ENCODE measurements around the gene EZR. TPM values are rescaled to one million over a fixed set of nuclear protein-coding genes. Genes with fewer than 3 reads are reported as not detected.

The EZR gene
- polyA plus RNA-seq, 2 donors: 211 to 257 TPM

DNA sequence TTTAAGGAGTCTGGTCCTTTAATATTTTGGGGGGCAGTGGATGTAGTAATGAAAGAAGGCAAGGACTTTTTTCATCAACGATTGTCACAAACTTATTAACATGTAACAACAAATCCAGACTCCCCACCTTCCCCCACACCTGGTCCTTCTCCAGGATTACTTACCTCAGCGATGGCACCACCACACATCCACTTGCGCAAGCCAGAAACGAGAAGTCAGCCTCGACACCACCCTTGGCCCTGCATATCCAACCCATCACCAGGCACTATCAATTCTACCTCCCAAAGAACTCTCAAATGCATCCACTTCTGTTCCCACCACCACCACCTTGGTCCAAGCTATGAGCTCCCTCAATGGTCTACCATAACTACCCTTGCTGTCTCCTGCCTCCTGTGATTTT lies 6.6 kb downstream of the EZR start:
- Histone ChIP-seq H3K4me3 (ENCODE audit: low read depth in 1 of 2, low read length in 2 of 2) (no peak overlapping the region), H3K27ac (ENCODE audit: low read depth in 2 of 2, low read length in 1 of 2) (peak overlapping the region in 1 of 2 donors; percentile 78), H3K4me1 (ENCODE audit: control insufficient read depth in 2 of 2, insufficient read depth in 2 of 2, low read length in 1 of 2) (peaks cover 0 to 17% of the 10 kb centered on the region in 2 donors), H3K36me3 (ENCODE audit: control insufficient read depth in 2 of 2, insufficient read depth in 2 of 2, low read length in 1 of 2) (peaks cover 0 to 7% of the 10 kb centered on the region in 2 donors), H3K9me3 (ENCODE audit: control insufficient read depth in 2 of 2, insufficient read depth in 1 of 2, low read depth in 1 of 2, low read length in 1 of 2) (no peaks in the 10 kb centered on the region), H3K27me3 (ENCODE audit: control insufficient read depth in 1 of 2, insufficient read depth in 2 of 2, low read length in 2 of 2) (no peaks in the 10 kb centered on the region)
- 52 to 66% methylated on average over 5 of the region's 5 CpGs for WGBS, 2 donors

DNA sequence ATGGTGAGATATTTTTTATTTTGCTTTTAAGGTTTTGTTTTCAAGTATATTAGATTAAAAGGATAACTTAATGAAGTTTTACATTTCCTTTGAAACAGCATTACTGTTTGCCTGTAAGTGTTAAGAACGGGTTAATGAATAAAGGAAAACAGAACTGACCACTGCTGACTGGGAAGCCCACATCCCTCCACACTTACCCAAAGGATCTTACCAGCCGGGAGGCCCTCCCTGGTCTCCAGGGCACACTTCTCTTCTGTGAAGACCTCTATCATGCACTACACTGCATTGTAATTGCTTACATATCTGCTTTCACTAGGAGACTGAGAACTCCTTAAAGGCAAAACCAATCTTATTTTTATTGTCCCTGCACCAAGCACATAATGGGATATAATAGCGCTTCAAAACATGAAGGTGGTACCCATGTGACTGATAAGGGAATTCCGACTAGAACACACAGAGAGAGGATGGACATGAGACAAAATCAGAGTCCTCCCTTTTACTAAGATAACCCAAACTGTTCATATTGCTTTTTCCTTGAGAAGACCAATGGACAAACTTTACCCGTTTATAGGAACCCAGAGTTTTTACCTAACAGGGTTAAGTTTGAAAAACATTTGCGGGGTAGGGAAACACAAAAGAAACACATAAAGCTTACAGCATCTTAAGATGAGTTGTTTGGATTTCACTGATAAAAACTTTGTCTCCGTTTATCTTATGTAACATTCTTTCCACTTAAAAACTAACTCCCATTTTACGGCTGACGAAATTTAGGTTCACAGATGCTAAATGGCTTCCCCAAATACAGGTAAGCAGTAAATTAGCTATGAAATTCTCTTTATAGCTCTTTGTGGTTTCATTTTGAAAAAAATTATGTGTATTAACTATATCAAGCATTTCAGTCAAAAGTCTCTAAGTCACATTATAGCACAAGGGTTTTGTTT lies 8.7 kb downstream of the EZR start:
- H3K27ac ChIP-seq (ENCODE audit: low read depth in 2 of 2, low read length in 1 of 2): peak overlapping the region in 1 of 2 donors; percentile 66
- WGBS, 2 donors: 58 to 69% methylated on average over 9 of the region's 9 CpGs
- H3K4me1 ChIP-seq (ENCODE audit: control insufficient read depth in 2 of 2, insufficient read depth in 2 of 2, low read length in 1 of 2): peaks cover 2 to 17% of the 10 kb centered on the region in 2 donors

DNA sequence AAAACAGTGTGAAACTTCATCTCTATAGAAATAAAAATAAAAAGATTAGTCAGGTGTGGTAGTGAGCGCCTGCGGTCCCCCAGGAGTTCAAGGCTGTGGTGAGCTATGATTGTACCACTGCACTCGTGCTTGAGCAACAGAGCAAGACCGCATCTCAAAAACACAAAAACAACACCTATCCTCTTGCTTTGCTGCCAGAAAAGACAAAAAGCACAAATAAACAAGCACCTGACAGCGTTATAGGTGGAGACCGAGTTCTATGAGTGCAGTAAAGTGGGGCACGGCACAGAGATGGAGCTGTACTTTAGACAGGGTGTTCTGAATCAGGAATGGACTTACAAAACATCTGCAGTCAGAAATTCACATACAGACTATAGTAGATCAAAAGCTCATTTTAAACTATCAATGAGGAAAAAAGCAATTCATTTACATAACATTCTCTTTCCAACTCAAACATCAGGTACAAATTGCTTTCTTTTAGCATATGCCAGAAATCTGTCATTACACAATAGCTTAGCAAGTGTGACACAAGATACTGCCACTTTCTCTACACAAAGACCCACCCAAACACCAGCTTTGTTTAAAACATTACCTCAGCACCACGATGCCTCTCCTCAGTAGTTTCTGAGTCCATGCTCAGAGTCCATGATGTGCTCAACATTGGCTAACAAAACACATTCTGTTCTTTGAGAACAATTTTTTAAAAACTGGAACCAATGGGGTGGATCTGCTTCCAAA lies 10.1 kb downstream of the EZR start:
- peaks cover 2 to 14% of the 10 kb centered on the region in 2 donors for H3K4me1 ChIP-seq (ENCODE audit: control insufficient read depth in 2 of 2, insufficient read depth in 2 of 2, low read length in 1 of 2)

More for the DNA sequence above, 8.7 kb downstream of the EZR start:
- H3K36me3 ChIP-seq (ENCODE audit: control insufficient read depth in 2 of 2, insufficient read depth in 2 of 2, low read length in 1 of 2): peaks cover 0 to 7% of the 10 kb centered on the region in 2 donors
- no peak overlapping the region for H3K4me3 ChIP-seq (ENCODE audit: low read depth in 1 of 2, low read length in 2 of 2)
- H3K9me3 ChIP-seq (ENCODE audit: control insufficient read depth in 2 of 2, insufficient read depth in 1 of 2, low read depth in 1 of 2, low read length in 1 of 2): no peaks in the 10 kb centered on the region
- no peaks in the 10 kb centered on the region for H3K27me3 ChIP-seq (ENCODE audit: control insufficient read depth in 1 of 2, insufficient read depth in 2 of 2, low read length in 2 of 2)

DNA sequence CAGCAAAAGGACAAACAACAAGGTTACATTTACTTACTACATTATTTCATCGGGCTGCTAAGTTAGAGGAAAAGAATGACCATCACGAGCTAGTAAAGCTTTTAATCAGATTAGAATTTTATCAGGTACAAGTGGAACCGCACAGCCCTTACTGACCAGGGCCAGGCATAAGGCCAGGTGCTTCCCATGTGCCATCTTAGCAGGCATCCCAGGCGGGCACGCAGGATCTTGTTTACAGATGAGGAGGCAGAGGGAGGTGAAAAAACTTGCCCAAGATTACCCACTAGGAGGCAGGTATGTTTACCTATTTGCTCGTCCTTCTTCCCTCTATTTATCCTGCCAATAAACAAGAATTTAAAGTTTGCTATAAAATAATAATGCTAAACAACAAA lies 10.7 kb downstream of the EZR start:
- Histone ChIP-seq H3K36me3 (ENCODE audit: control insufficient read depth in 2 of 2, insufficient read depth in 2 of 2, low read length in 1 of 2) (no peaks in the 10 kb centered on the region), H3K27me3 (ENCODE audit: control insufficient read depth in 1 of 2, insufficient read depth in 2 of 2, low read length in 2 of 2) (no peaks in the 10 kb centered on the region), H3K4me3 (ENCODE audit: low read depth in 1 of 2, low read length in 2 of 2) (no peak overlapping the region), H3K9me3 (ENCODE audit: control insufficient read depth in 2 of 2, insufficient read depth in 1 of 2, low read depth in 1 of 2, low read length in 1 of 2) (no peaks in the 10 kb centered on the region), H3K27ac (ENCODE audit: low read depth in 2 of 2, low read length in 1 of 2) (peak overlapping the region; percentile 5 to 71), H3K4me1 (ENCODE audit: control insufficient read depth in 2 of 2, insufficient read depth in 2 of 2, low read length in 1 of 2) (peaks cover 2 to 13% of the 10 kb centered on the region in 2 donors)
- WGBS, 2 donors: 57 to 59% methylated on average over 6 of the region's 6 CpGs

More for the DNA sequence above, 10.1 kb downstream of the EZR start:
- peaks cover 0 to 5% of the 10 kb centered on the region in 2 donors for H3K36me3 ChIP-seq (ENCODE audit: control insufficient read depth in 2 of 2, insufficient read depth in 2 of 2, low read length in 1 of 2)
- no peaks in the 10 kb centered on the region for H3K9me3 ChIP-seq (ENCODE audit: control insufficient read depth in 2 of 2, insufficient read depth in 1 of 2, low read depth in 1 of 2, low read length in 1 of 2)
- WGBS, 2 donors: 51 to 52% methylated on average over 8 of the region's 8 CpGs
- peak overlapping the region; percentile 37 to 71 for H3K27ac ChIP-seq (ENCODE audit: low read depth in 2 of 2, low read length in 1 of 2)
- H3K27me3 ChIP-seq (ENCODE audit: control insufficient read depth in 1 of 2, insufficient read depth in 2 of 2, low read length in 2 of 2): no peaks in the 10 kb centered on the region
- no peak overlapping the region for H3K4me3 ChIP-seq (ENCODE audit: low read depth in 1 of 2, low read length in 2 of 2)

DNA sequence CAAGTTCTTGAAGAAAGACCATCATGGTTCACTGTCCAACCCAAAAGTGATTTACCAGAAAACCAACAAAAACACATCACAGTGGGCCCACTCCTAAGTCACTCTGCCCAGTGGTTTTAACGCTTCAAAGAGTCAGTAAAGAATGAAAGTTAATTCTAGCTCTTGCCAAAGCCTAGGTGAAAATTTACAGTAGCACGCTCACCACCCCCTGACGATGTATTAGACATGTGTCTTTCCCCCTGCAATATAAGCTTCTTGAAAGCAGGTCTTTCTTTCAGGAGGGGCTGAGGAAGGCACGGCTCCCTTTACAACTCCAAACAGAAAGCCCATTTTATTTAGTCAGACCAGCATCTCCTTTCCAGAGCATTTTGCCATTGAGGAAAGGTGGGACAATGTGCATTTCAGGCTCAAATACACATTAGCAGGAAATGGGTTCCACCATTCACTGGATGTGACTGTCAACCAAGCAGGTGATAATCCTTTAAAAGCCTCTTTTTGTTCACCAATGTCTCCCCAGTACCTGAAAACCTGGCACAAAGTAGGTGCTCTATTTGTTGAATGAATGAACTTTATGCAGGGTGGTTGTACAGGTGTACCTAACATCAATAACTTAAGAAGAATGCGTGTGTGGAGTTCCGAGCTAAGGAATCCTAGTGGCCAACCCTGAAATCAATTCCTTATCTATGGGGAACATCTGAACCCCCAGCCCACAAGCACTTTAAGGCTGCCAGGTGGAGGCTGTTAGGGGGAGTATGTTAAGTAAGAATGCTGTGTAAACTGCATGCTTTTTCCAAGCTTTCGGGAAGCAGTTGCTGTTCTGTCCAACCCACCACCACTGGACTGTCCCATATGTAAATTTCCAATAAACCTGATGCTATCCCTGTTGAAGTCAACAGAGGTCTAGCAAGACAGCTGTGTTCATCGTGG lies 11.4 kb downstream of the EZR start:
- no peaks in the 10 kb centered on the region for H3K36me3 ChIP-seq (ENCODE audit: control insufficient read depth in 2 of 2, insufficient read depth in 2 of 2, low read length in 1 of 2)
- H3K4me3 ChIP-seq (ENCODE audit: low read depth in 1 of 2, low read length in 2 of 2): no peak overlapping the region
- 56 to 62% methylated on average over 8 of the region's 8 CpGs for WGBS, 2 donors

DNA sequence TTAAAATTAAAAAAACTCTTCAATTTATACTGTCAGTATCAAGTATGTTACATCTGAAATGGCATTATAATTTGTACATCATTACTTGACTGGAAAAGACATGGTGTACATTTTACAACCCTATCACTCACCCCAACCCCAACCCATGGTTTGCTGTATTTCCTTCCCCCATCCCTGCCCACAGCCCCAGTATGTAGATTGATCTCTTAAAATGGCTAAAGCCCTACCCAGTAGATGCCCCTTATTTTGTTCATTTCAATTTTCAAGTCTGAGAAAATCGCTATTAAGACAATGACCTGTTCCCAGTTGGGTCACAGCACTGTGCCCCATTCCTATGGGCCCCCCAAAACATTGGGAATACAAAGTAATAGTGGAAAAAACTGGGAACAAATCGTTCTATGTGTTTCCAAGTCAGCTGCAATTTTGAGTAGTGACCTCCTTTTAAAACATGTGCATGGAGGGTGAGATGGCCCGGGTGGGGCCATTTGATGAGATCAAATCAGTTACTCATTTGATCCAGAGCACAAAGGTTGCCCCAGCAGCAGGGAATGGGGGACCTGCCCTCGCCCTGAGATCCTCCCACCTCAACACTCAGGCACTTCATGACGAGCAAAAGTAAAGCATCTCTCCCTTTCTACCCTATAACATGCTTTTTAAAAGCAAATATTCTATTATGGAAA lies 13.3 kb downstream of the EZR start:
- H3K9me3 ChIP-seq (ENCODE audit: control insufficient read depth in 2 of 2, insufficient read depth in 1 of 2, low read depth in 1 of 2, low read length in 1 of 2): no peaks in the 10 kb centered on the region
- no peaks in the 10 kb centered on the region for H3K27me3 ChIP-seq (ENCODE audit: control insufficient read depth in 1 of 2, insufficient read depth in 2 of 2, low read length in 2 of 2)
- no peak overlapping the region for H3K27ac ChIP-seq (ENCODE audit: low read depth in 2 of 2, low read length in 1 of 2)
- no peak overlapping the region for H3K4me3 ChIP-seq (ENCODE audit: low read depth in 1 of 2, low read length in 2 of 2)
- WGBS, 2 donors: 76 to 88% methylated on average over 5 of the region's 5 CpGs
- peaks cover 0 to 4% of the 10 kb centered on the region in 2 donors for H3K36me3 ChIP-seq (ENCODE audit: control insufficient read depth in 2 of 2, insufficient read depth in 2 of 2, low read length in 1 of 2)
- H3K4me1 ChIP-seq (ENCODE audit: control insufficient read depth in 2 of 2, insufficient read depth in 2 of 2, low read length in 1 of 2): peaks cover 2 to 14% of the 10 kb centered on the region in 2 donors

More for the DNA sequence above, 11.4 kb downstream of the EZR start:
- Histone ChIP-seq H3K9me3 (ENCODE audit: control insufficient read depth in 2 of 2, insufficient read depth in 1 of 2, low read depth in 1 of 2, low read length in 1 of 2) (no peaks in the 10 kb centered on the region), H3K27me3 (ENCODE audit: control insufficient read depth in 1 of 2, insufficient read depth in 2 of 2, low read length in 2 of 2) (no peaks in the 10 kb centered on the region), H3K27ac (ENCODE audit: low read depth in 2 of 2, low read length in 1 of 2) (peak overlapping the region in 1 of 2 donors; percentile 20), H3K4me1 (ENCODE audit: control insufficient read depth in 2 of 2, insufficient read depth in 2 of 2, low read length in 1 of 2) (peaks cover 2 to 8% of the 10 kb centered on the region in 2 donors)

DNA sequence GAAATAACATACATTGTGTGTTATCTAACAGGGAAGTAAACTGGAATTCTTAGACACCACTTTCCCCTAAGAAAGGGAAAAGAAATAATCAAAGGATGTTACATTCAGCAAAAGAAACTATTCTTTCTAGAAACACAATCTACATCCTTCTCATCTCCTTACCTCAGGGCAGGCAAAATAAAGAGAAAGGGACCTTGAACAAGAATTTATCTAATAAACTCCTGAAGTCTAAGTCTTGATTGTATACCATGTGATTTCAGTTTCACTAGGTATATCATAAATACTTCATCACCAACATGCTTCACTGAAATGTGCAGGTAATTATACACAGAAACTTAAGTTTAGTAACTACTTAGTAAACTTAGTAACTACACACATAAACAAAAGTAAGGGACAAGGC lies 15.0 kb downstream of the EZR start:
- Histone ChIP-seq H3K4me1 (ENCODE audit: control insufficient read depth in 2 of 2, insufficient read depth in 2 of 2, low read length in 1 of 2) (peaks cover 2 to 15% of the 10 kb centered on the region in 2 donors), H3K4me3 (ENCODE audit: low read depth in 1 of 2, low read length in 2 of 2) (peak overlapping the region in 1 of 2 donors; percentile 16), H3K27me3 (ENCODE audit: control insufficient read depth in 1 of 2, insufficient read depth in 2 of 2, low read length in 2 of 2) (no peaks in the 10 kb centered on the region), H3K36me3 (ENCODE audit: control insufficient read depth in 2 of 2, insufficient read depth in 2 of 2, low read length in 1 of 2) (peaks cover 0 to 4% of the 10 kb centered on the region in 2 donors), H3K27ac (ENCODE audit: low read depth in 2 of 2, low read length in 1 of 2) (no peak overlapping the region), H3K9me3 (ENCODE audit: control insufficient read depth in 2 of 2, insufficient read depth in 1 of 2, low read depth in 1 of 2, low read length in 1 of 2) (no peaks in the 10 kb centered on the region)

DNA sequence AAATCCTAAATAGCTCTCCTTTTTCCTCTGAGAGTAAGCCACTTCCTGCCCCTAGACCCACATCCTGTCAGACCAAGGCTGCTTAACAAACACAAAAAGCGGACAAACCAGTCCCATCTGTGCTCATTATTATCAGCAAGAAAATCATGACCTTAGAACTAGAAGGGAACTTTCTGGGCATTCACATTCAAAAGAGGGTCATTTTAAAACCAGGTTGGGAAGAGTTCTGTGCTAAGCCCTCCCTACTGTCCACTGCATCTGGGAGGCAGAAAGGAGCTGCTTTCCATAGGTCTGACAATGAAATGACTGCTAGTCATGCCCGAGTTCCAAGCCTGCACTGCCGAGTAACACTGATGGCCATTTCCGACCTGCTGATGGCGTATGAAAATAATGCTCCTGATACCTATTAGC lies 15.4 kb downstream of the EZR start:
- peak overlapping the region in 1 of 2 donors; percentile 16 for H3K4me3 ChIP-seq (ENCODE audit: low read depth in 1 of 2, low read length in 2 of 2)
- no peaks in the 10 kb centered on the region for H3K9me3 ChIP-seq (ENCODE audit: control insufficient read depth in 2 of 2, insufficient read depth in 1 of 2, low read depth in 1 of 2, low read length in 1 of 2)
- peaks cover 0 to 4% of the 10 kb centered on the region in 2 donors for H3K36me3 ChIP-seq (ENCODE audit: control insufficient read depth in 2 of 2, insufficient read depth in 2 of 2, low read length in 1 of 2)
- 33 to 52% methylated on average over 5 of the region's 5 CpGs for WGBS, 2 donors
- H3K4me1 ChIP-seq (ENCODE audit: control insufficient read depth in 2 of 2, insufficient read depth in 2 of 2, low read length in 1 of 2): peaks cover 2 to 19% of the 10 kb centered on the region in 2 donors
- peak overlapping the region in 1 of 2 donors; percentile 70 for H3K27ac ChIP-seq (ENCODE audit: low read depth in 2 of 2, low read length in 1 of 2)
- no peaks in the 10 kb centered on the region for H3K27me3 ChIP-seq (ENCODE audit: control insufficient read depth in 1 of 2, insufficient read depth in 2 of 2, low read length in 2 of 2)
